DOHH2 (cell line): ENCODE data around the gene MFF.

Experiments
- CTCF ChIP-seq: fragments of 200-600 bp; sonication (generic); IDR thresholded peaks from one replicate; pipeline ENCODE4 v1.5.1; 2014; ENCODE audit warnings: antibody characterized with exemption, mild to moderate bottlenecking, low read depth, low read length; ENCODE audit not compliant: poor library complexity, severe bottlenecking
- EZH2phosphoT487 ChIP-seq: fragments of 200-600 bp; sonication (generic); IDR thresholded peaks from 2 replicates; pipeline ENCODE4 v1.6.1; 2017; ENCODE audit warnings: borderline replicate concordance, mild to moderate bottlenecking, antibody characterized with exemption, low read length, moderate library complexity, mixed read lengths

DNA sequence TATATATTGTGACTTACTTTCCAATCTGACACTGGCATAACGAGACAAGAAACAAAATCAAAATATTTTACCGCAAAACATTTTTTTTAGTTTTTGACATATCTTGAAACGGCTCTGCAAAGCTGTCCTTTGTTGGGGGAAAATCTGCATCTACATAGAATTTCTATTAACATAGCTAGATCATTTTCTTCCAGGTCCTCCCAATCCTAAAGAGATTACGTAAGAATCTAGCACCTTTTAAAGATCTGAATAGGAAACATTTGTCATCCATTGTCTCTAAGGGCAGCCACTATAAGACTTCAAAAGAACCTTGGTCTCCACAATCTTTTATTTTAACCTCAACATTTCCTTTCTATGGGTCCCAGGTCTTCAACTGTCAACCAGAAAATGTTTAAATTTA, 1.2 kb upstream of the MFF start:
- TF ChIP-seq CTCF = no peak
- no peak for TF ChIP-seq EZH2phosphoT487
